Neural cell (in vitro differentiated cells): ENCODE measurements around the gene TRAPPC13. TPM values are rescaled to one million over a fixed set of nuclear protein-coding genes. Genes with fewer than 3 reads are reported as not detected.

Source experiments
- H2AFZ ChIP-seq: fragments of 200-600, 300-800 bp; sonication (generic), shearing (Covaris generic); 2 replicates; pipeline ENCODE4 v1.6.0; 2014; ENCODE audit warnings: low read depth, mild to moderate bottlenecking, antibody characterized with exemption, low read length, moderate library complexity
- H3F3A ChIP-seq: fragments of 200-600 bp; shearing (Covaris generic); 2 replicates; pipeline ENCODE4 v1.6.1; 2016; ENCODE audit warnings: mild to moderate bottlenecking, moderate library complexity, mixed read lengths, antibody characterized with exemption, low read length; ENCODE audit not compliant: insufficient read depth, poor library complexity, severe bottlenecking
- H3K27ac ChIP-seq: fragments of 200-600, 300-800 bp; sonication (generic), shearing (Covaris generic); 2 replicates; pipeline ENCODE4 v1.5.1; 2014; ENCODE audit warnings: mild to moderate bottlenecking, low read length, moderate library complexity
- H3K27me3 ChIP-seq: fragments of 300-800, 200-600 bp; sonication (generic), shearing (Covaris generic); 2 replicates; pipeline ENCODE4 v1.6.0; 2014; ENCODE audit warnings: mild to moderate bottlenecking, low read depth, low read length, moderate library complexity; ENCODE audit not compliant: insufficient read depth
- H3K36me3 ChIP-seq: fragments of 300-800, 200-600 bp; sonication (generic), shearing (Covaris generic); 2 replicates; pipeline ENCODE4 v1.5.1; 2014; ENCODE audit warnings: mild to moderate bottlenecking, antibody characterized with exemption, low read length, moderate library complexity; ENCODE audit not compliant: insufficient read depth
- H3K4me2 ChIP-seq: fragments of 300-800, 200-600 bp; sonication (generic), shearing (Covaris generic); 2 replicates; pipeline ENCODE4 v1.6.0; 2014; ENCODE audit warnings: mild to moderate bottlenecking, low read length
- H3K4me3 ChIP-seq: fragments of 300-800, 200-600 bp; sonication (generic), shearing (Covaris generic); 2 replicates; pipeline ENCODE4 v1.5.1; 2014; ENCODE audit warnings: mild to moderate bottlenecking, low read length, moderate library complexity
- H3K79me2 ChIP-seq: fragments of 200-600 bp; shearing (Covaris generic); replicated peaks from 2 replicates; pipeline ENCODE4 v1.6.0; 2014; ENCODE audit warnings: mild to moderate bottlenecking, low read length, moderate library complexity; ENCODE audit not compliant: insufficient read depth
- H3K9ac ChIP-seq: fragments of 300-800, 200-600 bp; sonication (generic), shearing (Covaris generic); 2 replicates; pipeline ENCODE4 v1.6.1; 2016; ENCODE audit warnings: mild to moderate bottlenecking, low read length, mixed read lengths
- H3K9me2 ChIP-seq: fragments of 200-600 bp; shearing (Covaris generic); 2 replicates; pipeline ENCODE4 v1.6.1; 2016; ENCODE audit warnings: mild to moderate bottlenecking, low read length, mixed read lengths; ENCODE audit not compliant: insufficient read depth
- H3K9me3 ChIP-seq: fragments of 200-600, 300-800 bp; sonication (generic), shearing (Covaris generic); 2 replicates; pipeline ENCODE4 v1.6.1; 2016; ENCODE audit warnings: mild to moderate bottlenecking, mixed run types, low read length, moderate library complexity, mixed read lengths
- H4K20me1 ChIP-seq: fragments of 200-600 bp; shearing (Covaris generic); 2 replicates; pipeline ENCODE4 v1.6.1; 2016; ENCODE audit warnings: mild to moderate bottlenecking, mixed run types; ENCODE audit not compliant: insufficient read depth
- CTCF ChIP-seq: fragments of 450-650 bp; IDR thresholded peaks from 2 replicates; pipeline ENCODE4 v1.5.1; 2014; ENCODE audit warnings: antibody characterized with exemption, mild to moderate bottlenecking, moderate library complexity; ENCODE audit not compliant: poor library complexity, severe bottlenecking
- EP300 ChIP-seq: fragments of 450-650 bp; conservative IDR thresholded peaks from 2 replicates; pipeline ENCODE4 v1.6.1; 2014; ENCODE audit warnings: antibody characterized with exemption, mild to moderate bottlenecking, moderate library complexity; ENCODE audit not compliant: poor library complexity, severe bottlenecking
- EZH2 ChIP-seq: fragments of 200-600, 300-800 bp; shearing (Covaris generic), sonication (generic); IDR thresholded peaks from 2 replicates; pipeline ENCODE4 v1.6.1; 2014; ENCODE audit warnings: antibody characterized with exemption, low read length, borderline replicate concordance, mild to moderate bottlenecking; ENCODE audit not compliant: insufficient read depth, poor library complexity, severe bottlenecking
- MXI1 ChIP-seq: fragments of 450-650 bp; conservative IDR thresholded peaks from 2 replicates; pipeline ENCODE4 v1.6.1; 2014; ENCODE audit warnings: antibody characterized with exemption, mild to moderate bottlenecking; ENCODE audit not compliant: poor library complexity, severe bottlenecking
- POLR2AphosphoS5 ChIP-seq: IDR thresholded peaks from 2 replicates; pipeline ENCODE4 v1.6.1; 2012
- RAD21 ChIP-seq: fragments of 450-650 bp; conservative IDR thresholded peaks from 2 replicates; pipeline ENCODE4 v1.6.1; 2014; ENCODE audit warnings: antibody characterized with exemption, mild to moderate bottlenecking, moderate library complexity
- REST ChIP-seq: IDR thresholded peaks from 2 replicates; pipeline ENCODE4 v1.6.1; 2012; ENCODE audit warnings: borderline replicate concordance
- SMC3 ChIP-seq: fragments of 450-650 bp; conservative IDR thresholded peaks from 2 replicates; pipeline ENCODE4 v1.6.1; 2014; ENCODE audit warnings: antibody characterized with exemption, mild to moderate bottlenecking, moderate library complexity; ENCODE audit not compliant: poor library complexity
- TAF1 ChIP-seq: IDR thresholded peaks from 2 replicates; pipeline ENCODE4 v1.6.1; 2012; ENCODE audit warnings: low read depth
- polyA plus RNA-seq: library from polyadenylated mRNA; depleted of rRNA; stranded (reverse); fragments of >200 nt; gene quantifications from 2 replicates; pipeline ENCODE4 v1.2.3, GENCODE V29; 2014
- small RNA-seq, 3 experiments: library from RNA; depleted of rRNA; stranded (forward); fragments of <200 nt; gene quantifications; one replicate each; pipeline ENCODE3, GENCODE V24; 2012

Gene TRAPPC13
- polyA plus RNA-seq, 1 donor from 2014 or later: 80.3 TPM

- Histone ChIP-seq H2AFZ (no peak overlapping the region), H3K36me3 (peaks cover 6% of the 10 kb centered on the region), H3F3A (no peaks in the 10 kb centered on the region), H3K4me2 (no peak overlapping the region), H3K27ac (no peak overlapping the region), H3K9ac (no peak overlapping the region), H3K9me3 (no peaks in the 10 kb centered on the region), H4K20me1 (no peaks in the 10 kb centered on the region), H3K4me3 (no peak overlapping the region), H3K27me3 (no peaks in the 10 kb centered on the region), H3K9me2 (no peaks in the 10 kb centered on the region), H3K79me2 (no peaks in the 10 kb centered on the region)
- no peak for TF ChIP-seq RAD21
- no peak for TF ChIP-seq REST
- no peak for TF ChIP-seq POLR2AphosphoS5
- TF ChIP-seq TAF1: no peak
- TF ChIP-seq SMC3: no peak
- no peak for TF ChIP-seq EP300
- no peak for TF ChIP-seq CTCF
- no peak for TF ChIP-seq MXI1
- no peak for TF ChIP-seq EZH2
Observed at GRCh38 chr5:65708145-65708544, 83.3 kb downstream of the TRAPPC13 start.

Small RNA genes lying within 50 kb of the gene (small RNA-seq; reads per million reads assigned to genes)
- gene RNU6-540P: 0 reads per million in 3 experiments

Other genes starting within 250 kb of the TRAPPC13 start
- gene ADAMTS6, start 143.1 kb upstream of the TRAPPC13 start, polyA plus RNA-seq: 0.46 and 0.58 TPM in 2 replicates
- 5.6 and 6.5 TPM in 2 replicates for gene CENPK, start 61.9 kb upstream of the TRAPPC13 start, polyA plus RNA-seq
- gene PPWD1, start 61.7 kb upstream of the TRAPPC13 start, polyA plus RNA-seq: 118 and 121 TPM in 2 replicates
- 28.2 and 29.0 TPM in 2 replicates for gene TRIM23, start 694 bp upstream of the TRAPPC13 start, polyA plus RNA-seq
- gene SHLD3, start within 50 bp of the TRAPPC13 start, polyA plus RNA-seq: 20.9 and 26.8 TPM in 2 replicates
- gene SGTB, start 97.1 kb downstream of the TRAPPC13 start, polyA plus RNA-seq: 9.3 and 9.6 TPM in 2 replicates
- 13.7 and 18.7 TPM in 2 replicates for gene NLN, start 97.2 kb downstream of the TRAPPC13 start, polyA plus RNA-seq